GM12875 (cell line): Measurements from ENCODE around the gene MGAT5.

Experiments used
- H3K4me3 ChIP-seq: one replicate; pipeline ENCODE4 v1.5.1; 2011; ENCODE audit warnings: low read depth, low read length, control low read depth
- TF ChIP-seq, protein P1 (sequence below): IDR thresholded peaks from 2 replicates; pipeline ENCODE4 v1.5.1; 2011; ENCODE audit warnings: low read depth, mild to moderate bottlenecking, control low read depth, inconsistent platforms, low read length, moderate library complexity, borderline replicate concordance; ENCODE audit not compliant: insufficient read depth

Gene MGAT5

DNA sequence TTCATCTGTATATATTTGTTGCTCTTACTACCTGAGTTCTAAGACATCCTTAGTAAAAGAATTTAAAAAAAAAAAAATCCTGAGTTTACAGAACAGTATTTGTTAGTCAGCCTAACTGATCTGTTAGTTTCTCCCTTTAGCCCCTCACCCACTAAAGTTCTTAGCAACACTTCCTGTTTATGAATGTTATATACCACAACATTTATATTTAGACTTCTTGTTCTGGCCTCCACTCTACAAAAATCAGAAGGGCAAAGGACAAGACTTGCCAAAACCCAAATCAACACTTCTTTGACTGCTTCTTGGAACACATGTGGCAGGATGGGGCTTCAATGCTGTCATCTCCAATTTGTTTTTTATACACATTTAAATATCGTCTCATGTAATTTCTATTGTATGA, 71.1 kb downstream of the MGAT5 start:
- TF ChIP-seq, protein P1, sequence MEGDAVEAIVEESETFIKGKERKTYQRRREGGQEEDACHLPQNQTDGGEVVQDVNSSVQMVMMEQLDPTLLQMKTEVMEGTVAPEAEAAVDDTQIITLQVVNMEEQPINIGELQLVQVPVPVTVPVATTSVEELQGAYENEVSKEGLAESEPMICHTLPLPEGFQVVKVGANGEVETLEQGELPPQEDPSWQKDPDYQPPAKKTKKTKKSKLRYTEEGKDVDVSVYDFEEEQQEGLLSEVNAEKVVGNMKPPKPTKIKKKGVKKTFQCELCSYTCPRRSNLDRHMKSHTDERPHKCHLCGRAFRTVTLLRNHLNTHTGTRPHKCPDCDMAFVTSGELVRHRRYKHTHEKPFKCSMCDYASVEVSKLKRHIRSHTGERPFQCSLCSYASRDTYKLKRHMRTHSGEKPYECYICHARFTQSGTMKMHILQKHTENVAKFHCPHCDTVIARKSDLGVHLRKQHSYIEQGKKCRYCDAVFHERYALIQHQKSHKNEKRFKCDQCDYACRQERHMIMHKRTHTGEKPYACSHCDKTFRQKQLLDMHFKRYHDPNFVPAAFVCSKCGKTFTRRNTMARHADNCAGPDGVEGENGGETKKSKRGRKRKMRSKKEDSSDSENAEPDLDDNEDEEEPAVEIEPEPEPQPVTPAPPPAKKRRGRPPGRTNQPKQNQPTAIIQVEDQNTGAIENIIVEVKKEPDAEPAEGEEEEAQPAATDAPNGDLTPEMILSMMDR = no peak
- no peak overlapping the region for H3K4me3 ChIP-seq

DNA sequence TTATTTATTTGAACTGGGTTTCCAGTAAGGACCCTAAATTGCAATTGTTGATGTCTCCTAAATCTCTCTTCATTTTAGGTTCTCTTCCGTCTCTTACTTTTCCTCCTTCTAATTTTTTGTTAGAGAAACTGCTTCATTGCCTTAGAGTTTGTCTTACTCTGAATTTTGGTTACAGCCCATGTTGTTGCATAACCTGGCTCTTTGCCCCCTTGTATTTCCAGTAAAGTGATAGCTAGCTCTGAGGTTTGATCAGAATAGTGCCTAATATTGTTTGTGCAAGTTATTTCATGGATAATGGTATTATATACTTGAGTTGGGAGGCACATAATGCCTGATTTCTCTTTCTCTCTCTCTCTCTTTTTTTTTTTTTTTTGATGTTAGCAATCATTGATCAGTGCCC, 71.8 kb downstream of the MGAT5 start:
- TF ChIP-seq, protein P1 = no peak

DNA sequence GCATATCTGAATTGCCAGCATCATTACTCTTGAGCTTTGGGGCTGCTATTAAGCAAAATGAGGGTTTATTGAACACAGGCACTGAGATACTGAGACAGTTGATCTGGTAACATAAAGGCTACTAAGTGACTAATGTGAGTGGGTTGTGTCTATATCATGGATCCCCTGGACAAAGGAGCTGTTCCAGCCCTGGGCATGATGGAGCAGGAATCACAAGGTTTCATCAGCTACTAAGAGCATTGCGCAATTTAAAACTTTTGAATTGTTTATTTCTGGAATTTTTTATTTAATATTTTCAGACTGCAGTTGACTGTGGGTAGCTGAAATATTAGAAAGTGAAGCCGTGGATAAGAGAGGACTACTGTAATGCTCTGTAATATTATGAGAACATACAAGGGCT, 73.5 kb downstream of the MGAT5 start:
- no peak overlapping the region for H3K4me3 ChIP-seq
- TF ChIP-seq, protein P1 = no peak

More for the DNA sequence above, 71.8 kb downstream of the MGAT5 start:
- no peak overlapping the region for H3K4me3 ChIP-seq

DNA sequence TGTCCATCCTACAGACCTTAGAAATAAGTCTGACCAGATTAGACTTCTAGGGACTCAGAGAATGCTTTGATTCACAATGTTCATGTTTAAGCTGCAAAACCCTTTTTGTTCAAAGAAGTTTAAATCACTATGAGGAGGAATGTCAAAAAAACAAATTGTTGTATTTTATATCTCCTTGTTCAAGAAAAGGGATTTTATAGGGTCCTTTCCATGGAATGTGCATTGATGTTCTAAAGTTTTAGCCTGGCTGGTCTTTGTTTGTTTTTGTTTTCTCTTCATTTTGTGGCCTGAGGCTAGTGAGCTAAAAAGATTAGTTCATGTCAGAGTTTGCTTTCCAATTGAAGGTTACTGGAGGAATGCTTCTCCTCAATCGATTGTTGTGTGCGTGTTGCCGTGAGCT, 77.2 kb downstream of the MGAT5 start:
- TF ChIP-seq, protein P1 = no peak

DNA sequence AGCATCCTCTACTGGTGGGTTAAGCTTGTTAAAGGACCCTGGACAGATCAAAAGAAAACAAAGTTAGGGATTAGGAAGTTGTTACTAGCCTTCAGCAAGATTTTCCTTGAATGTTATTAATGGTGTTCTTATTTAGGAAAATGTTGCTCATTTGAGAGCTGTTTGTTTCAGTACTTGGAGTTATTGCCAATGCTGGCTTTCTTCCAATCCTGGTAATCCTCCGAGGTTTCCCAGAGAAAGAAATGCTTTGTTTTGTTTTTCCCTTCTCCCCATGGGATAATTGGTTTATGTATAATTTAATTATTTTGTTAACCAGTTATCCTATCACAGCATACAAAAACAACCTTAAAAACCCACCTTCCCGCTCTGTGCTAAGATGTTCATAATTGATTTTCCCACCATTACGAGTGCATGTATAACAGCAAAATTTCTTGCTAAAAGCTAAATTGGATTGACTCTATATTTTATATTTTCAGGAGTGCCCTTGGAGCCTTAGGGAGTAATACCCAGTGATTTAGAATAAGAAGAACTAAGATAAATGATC, 79.8 kb downstream of the MGAT5 start:
- TF ChIP-seq, protein P1 = no peak
- H3K4me3 ChIP-seq = no peak overlapping the region

More for the DNA sequence above, 77.2 kb downstream of the MGAT5 start:
- H3K4me3 ChIP-seq = no peak overlapping the region

DNA sequence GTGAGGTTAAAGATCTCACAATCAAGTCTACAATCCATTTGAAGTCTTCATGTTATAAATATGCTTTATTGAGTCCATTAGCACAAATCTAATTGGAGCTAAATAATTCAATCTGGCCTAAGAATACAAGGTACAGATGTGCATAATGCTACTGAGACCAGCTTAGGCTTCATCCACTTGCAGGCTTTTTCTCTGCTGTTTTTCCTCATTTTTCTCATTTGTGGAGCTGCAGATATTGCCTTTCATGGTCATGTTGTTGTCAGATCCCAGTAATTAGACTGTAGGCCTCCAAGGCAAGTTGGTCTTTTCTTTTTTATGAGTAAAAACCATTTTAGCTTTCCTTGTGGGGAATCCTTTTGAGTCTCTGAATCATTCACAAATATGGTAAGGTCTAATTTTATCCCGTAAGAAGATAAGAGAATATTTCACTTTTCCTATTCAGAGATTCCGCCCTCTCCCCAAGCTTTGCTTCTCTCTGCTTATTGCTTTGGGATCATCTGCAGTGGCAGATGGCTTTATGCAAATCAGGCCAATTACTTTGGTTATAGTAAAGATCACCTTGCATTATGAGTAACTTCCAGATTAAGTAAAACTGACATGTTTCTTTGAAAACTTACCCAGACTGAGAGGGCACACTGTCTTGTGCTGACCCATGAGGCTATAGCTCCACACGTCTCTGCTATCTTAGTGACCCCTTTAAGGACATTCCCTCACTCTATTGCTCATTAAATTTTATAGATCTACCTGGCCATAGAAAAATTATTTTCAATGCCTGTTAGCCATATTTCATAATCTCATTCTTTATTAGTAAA, 80.9 kb downstream of the MGAT5 start:
- TF ChIP-seq, protein P1 = no peak
- H3K4me3 ChIP-seq = no peak overlapping the region

DNA sequence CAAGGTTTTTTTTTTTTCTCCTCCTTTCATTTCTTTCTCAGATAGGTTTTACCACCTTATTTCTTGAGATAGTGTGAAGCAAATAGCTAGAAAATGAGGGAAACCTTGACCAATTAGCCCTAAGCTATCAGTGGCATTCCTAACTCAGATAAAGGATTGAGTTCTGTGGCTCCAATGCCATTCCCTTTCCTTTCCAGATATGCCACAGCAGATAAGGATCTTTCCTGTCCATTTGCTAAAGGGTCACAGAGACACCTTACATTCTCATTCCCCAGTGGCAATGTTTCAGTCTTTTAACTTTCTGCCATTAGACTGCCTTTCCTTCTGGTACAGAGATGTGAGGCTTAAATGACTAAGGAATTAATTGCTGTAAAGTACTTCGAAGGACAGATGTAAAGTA, 81.7 kb downstream of the MGAT5 start:
- TF ChIP-seq, protein P1 = no peak
- no peak overlapping the region for H3K4me3 ChIP-seq
